Transverse colon (tissue), 4 donors: Measurements from ENCODE around the gene TTLL5. TPM values are rescaled to one million over a fixed set of nuclear protein-coding genes. Genes with fewer than 3 reads are reported as not detected.
A peak's percentile ranks its signal among the peaks of the same experiment; 100 is the strongest.

Experiments used
- DNase-seq: peaks from one replicate; pipeline ENCODE4 v3.0.0-alpha.2; 2019
- H3K27ac ChIP-seq, 4 donors: fragments of 200-600 bp; sonication (generic); 2 replicates each; pipeline ENCODE4 v1.5.1; 2016 to 2018; ENCODE audit warnings: inconsistent platforms in 4 of 4
- H3K27me3 ChIP-seq: fragments of 200-600 bp; sonication (generic); 2 replicates; pipeline ENCODE4 v1.5.1; 2017; ENCODE audit warnings: inconsistent platforms
- H3K36me3 ChIP-seq, 4 donors: fragments of 200-600 bp; sonication (generic); 2 replicates each; pipeline ENCODE4 v1.5.1; 2017 to 2019; ENCODE audit warnings: inconsistent platforms in 4 of 4
- H3K4me1 ChIP-seq, 4 donors: fragments of 200-600 bp; sonication (generic); 2 replicates each; pipeline ENCODE4 v1.5.1; 2017 to 2020; ENCODE audit warnings: inconsistent platforms in 4 of 4
- H3K4me3 ChIP-seq, 4 donors: fragments of 200-600 bp; sonication (generic); 1 replicate in 1 of 4; 2 replicates in 3 of 4; pipeline versions ENCODE4 v1.5.1 to v1.6.1; 2017 to 2019; ENCODE audit warnings: inconsistent platforms in 4 of 4
- H3K9me3 ChIP-seq, 2 donors: fragments of 200-600 bp; sonication (generic); 2 replicates each; pipeline ENCODE4 v1.5.1; 2017 to 2019; ENCODE audit warnings: inconsistent platforms in 2 of 2
- EP300 ChIP-seq: sonication (generic); formaldehyde crosslinking; IDR thresholded peaks from one replicate; pipeline ENCODE4 v1.6.1; 2017; ENCODE audit warnings: antibody characterized with exemption, low read depth
- POLR2A ChIP-seq: fragments of 450-650 bp; IDR thresholded peaks from one replicate; pipeline ENCODE4 v1.6.1; 2016; ENCODE audit warnings: antibody characterized with exemption, mild to moderate bottlenecking, moderate library complexity
- POLR2AphosphoS5 ChIP-seq, 3 donors: sonication (generic); formaldehyde crosslinking; IDR thresholded peaks; one replicate each; pipeline ENCODE4 v1.6.1; 2016; ENCODE audit warnings: antibody characterized with exemption in 3 of 3
- WGBS, 2 donors: methylation state at CpG; one replicate each; pipeline ENCODE4 v1.1.5; 2018; ENCODE audit warnings: low coverage in 1 of 2; 5-methylcytosine and 5-hydroxymethylcytosine counted together
- in situ Hi-C, 4 donors: fragments of 200-750 bp; cut with MboI; loops; one replicate each; pipeline versions ENCODE4 v1.15.0 to v1.15.1; 2017; ENCODE audit warnings: low sequenced_read_pairs in 3 of 4, low pct_ligation_motif_present in 1 of 4, low pct_unique_long_range_greater_than_20kb in 1 of 4
- intact Hi-C: fragments of 100-400 bp; cut with DNase I; formaldehyde crosslinking; loops from one replicate; pipeline ENCODE4 v1.15.1; 2023; ENCODE audit warnings: low total_unique reads
- total RNA-seq, 4 donors: library from RNA; depleted of rRNA; stranded (reverse); fragments of >200 nt; gene quantifications; one replicate each; pipeline ENCODE4 v1.1.0, GENCODE V29; 2016
- TF ChIP-seq, protein P1 (sequence below), 5 experiments: fragments of 200-600 bp in 3 of 5; fragments of 450-650 bp in 2 of 5; sonication (generic) in 3 of 5; IDR thresholded peaks; 1 replicate in 2 of 5; 2 replicates in 3 of 5; pipeline ENCODE4 v1.5.1; 2016 to 2017; ENCODE audit warnings: antibody characterized with exemption in 5 of 5, inconsistent platforms in 3 of 5, mild to moderate bottlenecking in 2 of 5, moderate library complexity in 1 of 5

TTLL5 gene
- total RNA-seq, 4 donors from 2014 or later = 16.1 to 264 (median 40.8) TPM

DNA sequence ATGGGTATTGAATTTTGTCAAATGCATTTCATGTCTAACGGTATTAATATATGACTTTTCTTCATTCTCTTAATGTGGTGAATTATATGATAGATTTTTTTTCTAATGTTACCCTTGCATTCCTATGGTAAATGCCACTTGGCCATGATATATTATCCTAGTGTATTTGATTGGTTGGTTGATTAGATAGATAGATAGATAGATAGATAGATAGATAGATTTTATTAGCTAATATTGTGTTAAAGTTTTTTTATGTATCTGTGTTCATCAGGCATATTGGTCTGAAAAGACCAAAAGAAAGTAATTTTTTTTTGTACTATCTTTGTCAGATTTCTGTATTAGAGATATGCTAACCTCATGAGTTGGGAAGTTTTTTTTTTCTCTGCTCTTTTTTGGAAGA lies 196.2 kb downstream of the TTLL5 start:
- H3K27ac ChIP-seq = no peak overlapping the region
- DNase-seq = no peak

DNA sequence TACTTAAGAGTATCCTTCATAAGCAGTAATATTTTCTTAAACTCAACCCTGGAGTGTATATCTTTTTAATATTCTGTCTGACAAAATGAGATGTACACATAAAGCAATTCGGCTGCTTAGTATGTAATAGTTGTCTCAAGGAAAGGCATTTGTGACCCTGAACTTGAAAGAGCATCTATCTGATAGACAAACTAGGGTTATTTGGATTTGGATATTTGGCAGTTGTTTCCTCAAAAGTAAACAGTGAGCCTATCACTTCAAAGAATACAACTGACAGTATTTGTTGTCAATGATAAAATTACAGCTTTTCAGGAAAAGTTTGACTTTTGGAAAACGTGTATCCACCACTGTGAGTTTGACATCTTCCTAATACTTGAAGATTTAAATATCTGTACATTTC lies 197.3 kb downstream of the TTLL5 start:
- no peak overlapping the region for H3K4me3 ChIP-seq
- intact Hi-C loops (no loop called here), in situ Hi-C loops (no loop called here)
- no peaks in the 10 kb centered on the region for H3K9me3 ChIP-seq
- no peak overlapping the region for H3K27ac ChIP-seq
- no peak for DNase-seq
- peaks cover 0 to 4% (median 0%) of the 10 kb centered on the region in 4 donors for H3K36me3 ChIP-seq
- WGBS, 2 donors = 82 to 94% methylated on average over 2 of the region's 2 CpGs
- TF ChIP-seq, protein P1, sequence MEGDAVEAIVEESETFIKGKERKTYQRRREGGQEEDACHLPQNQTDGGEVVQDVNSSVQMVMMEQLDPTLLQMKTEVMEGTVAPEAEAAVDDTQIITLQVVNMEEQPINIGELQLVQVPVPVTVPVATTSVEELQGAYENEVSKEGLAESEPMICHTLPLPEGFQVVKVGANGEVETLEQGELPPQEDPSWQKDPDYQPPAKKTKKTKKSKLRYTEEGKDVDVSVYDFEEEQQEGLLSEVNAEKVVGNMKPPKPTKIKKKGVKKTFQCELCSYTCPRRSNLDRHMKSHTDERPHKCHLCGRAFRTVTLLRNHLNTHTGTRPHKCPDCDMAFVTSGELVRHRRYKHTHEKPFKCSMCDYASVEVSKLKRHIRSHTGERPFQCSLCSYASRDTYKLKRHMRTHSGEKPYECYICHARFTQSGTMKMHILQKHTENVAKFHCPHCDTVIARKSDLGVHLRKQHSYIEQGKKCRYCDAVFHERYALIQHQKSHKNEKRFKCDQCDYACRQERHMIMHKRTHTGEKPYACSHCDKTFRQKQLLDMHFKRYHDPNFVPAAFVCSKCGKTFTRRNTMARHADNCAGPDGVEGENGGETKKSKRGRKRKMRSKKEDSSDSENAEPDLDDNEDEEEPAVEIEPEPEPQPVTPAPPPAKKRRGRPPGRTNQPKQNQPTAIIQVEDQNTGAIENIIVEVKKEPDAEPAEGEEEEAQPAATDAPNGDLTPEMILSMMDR (IDR thresholded peaks at IDR 0.05) = no peak
- TF ChIP-seq POLR2AphosphoS5 (IDR thresholded peaks at IDR 0.05) = no peak
- no peak for TF ChIP-seq POLR2A
- TF ChIP-seq EP300 = no peak
- no peaks in the 10 kb centered on the region for H3K27me3 ChIP-seq
- H3K4me1 ChIP-seq = peaks cover 0 to 14% (median 3%) of the 10 kb centered on the region in 4 donors

More for the DNA sequence above, 196.2 kb downstream of the TTLL5 start:
- peaks cover 0 to 4% (median 0%) of the 10 kb centered on the region in 4 donors for H3K36me3 ChIP-seq
- H3K9me3 ChIP-seq = no peaks in the 10 kb centered on the region
- no peaks in the 10 kb centered on the region for H3K27me3 ChIP-seq
- in situ Hi-C loops (no loop called here), intact Hi-C loops (no loop called here)
- no peak overlapping the region for H3K4me3 ChIP-seq
- H3K4me1 ChIP-seq = peaks cover 0 to 16% (median 3%) of the 10 kb centered on the region in 4 donors
- 88 to 97% methylated on average over 1 of the region's 1 CpG for WGBS, 2 donors
- TF ChIP-seq POLR2A = no peak
- no peak for TF ChIP-seq POLR2AphosphoS5 (IDR thresholded peaks at IDR 0.05)
- TF ChIP-seq EP300 = no peak
- TF ChIP-seq, protein P1 (IDR thresholded peaks at IDR 0.05) = no peak

DNA sequence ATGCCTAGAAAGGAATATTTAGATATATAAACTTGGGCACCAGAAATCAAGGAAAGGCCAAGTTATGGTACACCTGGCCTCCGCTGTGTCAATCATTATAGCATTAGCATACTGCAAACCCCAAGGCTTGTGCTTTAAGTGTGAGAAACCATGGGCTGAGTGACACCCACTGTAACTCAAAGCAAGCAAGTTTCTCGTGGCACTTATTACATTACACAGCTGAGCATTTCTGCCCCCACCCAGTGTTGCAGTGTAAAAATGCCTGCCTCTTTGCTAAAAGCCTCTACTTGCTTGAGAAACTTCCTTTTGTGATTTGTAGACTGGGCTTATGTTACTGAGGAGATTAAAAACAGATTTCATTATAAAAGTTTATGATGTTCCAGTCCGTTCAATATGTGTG lies 198.7 kb downstream of the TTLL5 start:
- Histone ChIP-seq H3K27me3 (no peaks in the 10 kb centered on the region), H3K27ac (no peak overlapping the region), H3K36me3 (peaks cover 0 to 4% (median 0%) of the 10 kb centered on the region in 4 donors), H3K9me3 (no peaks in the 10 kb centered on the region), H3K4me3 (no peak overlapping the region), H3K4me1 (peaks cover 0 to 14% (median 3%) of the 10 kb centered on the region in 4 donors)
- TF ChIP-seq POLR2A = no peak
- TF ChIP-seq, protein P1 (IDR thresholded peaks at IDR 0.05) = no peak
- TF ChIP-seq EP300 = no peak
- no peak for TF ChIP-seq POLR2AphosphoS5 (IDR thresholded peaks at IDR 0.05)
- in situ Hi-C loops = no loop called here
- DNase-seq = no peak
- 54 to 57% methylated on average over 3 of the region's 3 CpGs for WGBS, 2 donors
- intact Hi-C loops = no loop called here

DNA sequence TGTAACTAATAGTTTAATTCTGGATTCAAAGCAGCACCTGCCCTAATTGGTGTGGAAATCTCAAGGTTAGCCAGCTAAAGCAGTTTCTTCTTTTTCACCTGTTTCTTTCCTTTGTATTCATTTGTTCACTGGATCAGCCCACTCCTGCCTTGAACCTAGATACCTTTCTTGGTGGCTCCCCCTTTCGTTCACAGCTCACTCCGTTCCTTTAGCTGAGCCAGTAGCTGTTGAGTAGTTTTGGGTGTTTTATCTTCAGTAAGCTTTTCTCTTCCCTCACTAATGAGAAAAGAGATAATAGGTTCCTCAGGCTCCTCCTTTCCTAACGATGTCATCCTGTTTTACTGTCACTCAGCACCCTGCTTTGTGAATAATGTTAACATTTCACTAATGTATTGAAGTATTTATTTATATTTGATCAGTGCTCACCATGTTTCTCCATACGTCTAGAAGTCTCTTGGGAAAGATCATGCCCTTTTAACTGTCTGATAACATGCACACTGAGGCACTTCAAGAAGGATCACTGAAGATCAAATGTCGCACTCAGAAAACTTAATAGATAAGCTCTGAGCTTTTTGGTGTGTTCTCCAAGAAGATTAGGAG lies 199.6 kb downstream of the TTLL5 start:
- peaks cover 0 to 14% (median 3%) of the 10 kb centered on the region in 4 donors for H3K4me1 ChIP-seq
- no peak overlapping the region for H3K4me3 ChIP-seq
- in situ Hi-C loops (no loop called here), intact Hi-C loops (no loop called here)
- H3K36me3 ChIP-seq = no peaks in the 10 kb centered on the region
- no peaks in the 10 kb centered on the region for H3K9me3 ChIP-seq
- peak overlapping the region in 2 of 4 donors; percentile 8 to 26 for H3K27ac ChIP-seq
- no peaks in the 10 kb centered on the region for H3K27me3 ChIP-seq
- WGBS, 2 donors = 66 to 87% methylated on average over 5 of the region's 5 CpGs
- no peak for DNase-seq
- TF ChIP-seq POLR2A = no peak

DNA sequence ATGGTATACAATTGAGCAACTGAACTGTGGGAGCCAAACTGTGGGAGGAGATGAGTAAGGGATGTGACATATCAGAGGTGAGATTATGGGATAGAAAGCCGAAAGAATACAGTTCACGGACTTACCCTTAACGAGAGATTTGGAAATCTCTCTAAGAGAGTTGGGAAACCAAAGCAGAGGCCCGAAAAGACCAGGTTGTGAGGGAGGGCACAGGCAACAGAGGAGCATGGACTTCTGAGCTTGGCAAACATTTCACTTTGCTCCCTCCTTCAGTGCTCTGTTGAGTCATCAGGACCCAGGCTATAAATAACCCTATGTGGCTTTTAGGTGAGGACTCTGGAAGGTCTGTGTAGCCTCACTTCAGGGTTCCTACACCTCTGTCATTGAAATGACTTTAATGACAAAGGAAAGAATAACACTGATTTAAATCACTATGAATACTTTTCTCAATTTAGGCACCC lies 200.1 kb downstream of the TTLL5 start:
- 72 to 92% methylated on average over 4 of the region's 4 CpGs for WGBS, 2 donors
- Histone ChIP-seq H3K9me3 (no peaks in the 10 kb centered on the region), H3K27ac (peak overlapping the region in 2 of 4 donors; percentile 8 to 26), H3K4me1 (peaks cover 0 to 14% (median 3%) of the 10 kb centered on the region in 4 donors), H3K36me3 (no peaks in the 10 kb centered on the region), H3K4me3 (no peak overlapping the region), H3K27me3 (no peaks in the 10 kb centered on the region)
- intact Hi-C loops (no loop called here), in situ Hi-C loops (no loop called here)
- no peak for DNase-seq
- no peak for TF ChIP-seq POLR2A
- TF ChIP-seq POLR2AphosphoS5 (IDR thresholded peaks at IDR 0.05) = no peak
- TF ChIP-seq EP300 = no peak
- TF ChIP-seq, protein P1 (IDR thresholded peaks at IDR 0.05) = no peak
